Osteoblast (primary cell): ENCODE measurements around the gene ZFYVE9. TPM values are rescaled to one million over a fixed set of nuclear protein-coding genes. Genes with fewer than 3 reads are reported as not detected.
A peak's percentile ranks its signal among the peaks of the same experiment; 100 is the strongest.

Source experiments
- DNase-seq: peaks from one replicate; pipeline ENCODE4 v3.0.0; 2011; ENCODE audit warnings: low spot score, mixed read lengths; ENCODE audit not compliant: insufficient read length; ENCODE audit errors: missing footprints
- H2AFZ ChIP-seq: 2 replicates; pipeline ENCODE4 v1.6.0; 2011; ENCODE audit warnings: mild to moderate bottlenecking, low read length
- H3K27ac ChIP-seq: 2 replicates; pipeline ENCODE4 v1.5.1; 2011; ENCODE audit warnings: mild to moderate bottlenecking, low read depth, low read length, moderate library complexity
- H3K27me3 ChIP-seq: 2 replicates; pipeline ENCODE4 v1.6.0; 2012; ENCODE audit warnings: mild to moderate bottlenecking, control low read depth, inconsistent platforms, low read length, moderate library complexity; ENCODE audit not compliant: insufficient read depth
- H3K36me3 ChIP-seq: 2 replicates; pipeline ENCODE4 v1.5.1; 2011; ENCODE audit warnings: mild to moderate bottlenecking, low read length, control low read depth, moderate library complexity; ENCODE audit not compliant: insufficient read depth
- H3K4me1 ChIP-seq: 2 replicates; pipeline ENCODE4 v1.5.1; 2011; ENCODE audit warnings: mild to moderate bottlenecking, low read length, control low read depth, moderate library complexity; ENCODE audit not compliant: insufficient read depth
- H3K4me2 ChIP-seq: 2 replicates; pipeline ENCODE4 v1.6.0; 2011; ENCODE audit warnings: mild to moderate bottlenecking, low read length; ENCODE audit not compliant: insufficient read depth
- H3K4me3 ChIP-seq: fragments of 200-600 bp; sonication (generic); 3 replicates; pipeline ENCODE4 v1.5.1; 2012; ENCODE audit warnings: mild to moderate bottlenecking, low read length, inconsistent platforms; ENCODE audit not compliant: insufficient read depth
- H3K79me2 ChIP-seq: 2 replicates; pipeline ENCODE4 v1.6.0; 2012; ENCODE audit warnings: mild to moderate bottlenecking, low read length, control low read depth, inconsistent platforms; ENCODE audit not compliant: insufficient read depth
- H3K9me3 ChIP-seq: 2 replicates; pipeline ENCODE4 v1.5.1; 2011; ENCODE audit warnings: low read depth, low read length, control low read depth
- H4K20me1 ChIP-seq: 2 replicates; pipeline ENCODE4 v1.6.0; 2012; ENCODE audit warnings: mild to moderate bottlenecking, low read length, control low read depth; ENCODE audit not compliant: insufficient read depth
- CTCF ChIP-seq: IDR thresholded peaks from 2 replicates; pipeline ENCODE4 v1.5.1; 2011; ENCODE audit warnings: mild to moderate bottlenecking, low read depth, low read length, moderate library complexity; ENCODE audit errors: extremely low read depth
- total RNA-seq: library from RNA; depleted of rRNA; stranded (reverse); fragments of >200 nt; gene quantifications from 2 replicates; pipeline ENCODE4 v1.2.3, GENCODE V29; 2012

ZFYVE9 gene
- total RNA-seq, 1 donor, result 38.0 TPM

- DNase-seq, result peak; percentile 88
- Histone ChIP-seq H3K79me2 (no peaks in the 10 kb centered on the region), H3K36me3 (no peaks in the 10 kb centered on the region), H3K4me1 (peaks cover 11% of the 10 kb centered on the region), H3K27me3 (no peaks in the 10 kb centered on the region), H4K20me1 (no peaks in the 10 kb centered on the region), H3K4me2 (no peak overlapping the region), H3K4me3 (no peak overlapping the region), H3K27ac (no peak overlapping the region), H3K9me3 (no peaks in the 10 kb centered on the region), H2AFZ (no peak overlapping the region)
- peak; percentile 82 for TF ChIP-seq CTCF
These were observed 154.5 kb downstream of the ZFYVE9 start for GRCh38 chr1:52296345-52296744.

- Histone ChIP-seq H3K4me1 (no peaks in the 10 kb centered on the region), H2AFZ (no peak overlapping the region), H3K36me3 (no peaks in the 10 kb centered on the region), H3K27me3 (no peaks in the 10 kb centered on the region), H3K79me2 (no peaks in the 10 kb centered on the region), H3K4me2 (no peak overlapping the region), H3K4me3 (no peak overlapping the region), H3K27ac (no peak overlapping the region), H3K9me3 (no peaks in the 10 kb centered on the region), H4K20me1 (no peaks in the 10 kb centered on the region)
- TF ChIP-seq CTCF, result no peak
- no peak for DNase-seq
These were observed 163.7 kb downstream of the ZFYVE9 start for GRCh38 chr1:52305417-52306226.

GRCh38 chr1:52306227-52307006 lies 164.5 kb downstream of the ZFYVE9 start:
- Histone ChIP-seq H3K27me3 (no peaks in the 10 kb centered on the region), H3K4me3 (no peak overlapping the region), H3K79me2 (no peaks in the 10 kb centered on the region), H3K4me2 (no peak overlapping the region), H2AFZ (no peak overlapping the region), H3K36me3 (no peaks in the 10 kb centered on the region), H3K27ac (no peak overlapping the region), H3K9me3 (no peaks in the 10 kb centered on the region), H4K20me1 (no peaks in the 10 kb centered on the region), H3K4me1 (no peaks in the 10 kb centered on the region)
- no peak for DNase-seq
- TF ChIP-seq CTCF, result no peak

- TF ChIP-seq CTCF, result no peak
- Histone ChIP-seq H2AFZ (no peak overlapping the region), H3K36me3 (no peaks in the 10 kb centered on the region), H4K20me1 (no peaks in the 10 kb centered on the region), H3K27ac (no peak overlapping the region), H3K79me2 (no peaks in the 10 kb centered on the region), H3K4me3 (no peak overlapping the region), H3K9me3 (no peaks in the 10 kb centered on the region), H3K4me1 (no peaks in the 10 kb centered on the region), H3K4me2 (no peak overlapping the region), H3K27me3 (no peaks in the 10 kb centered on the region)
- DNase-seq, result no peak
These were observed 179.2 kb downstream of the ZFYVE9 start for GRCh38 chr1:52321061-52321460.
